ENCODE data around the gene SYTL3. TPM values are rescaled to one million over a fixed set of nuclear protein-coding genes. Genes with fewer than 3 reads are reported as not detected.

SYTL3 gene
- total RNA-seq, 1 experiment from 2014 or later: 0.09 TPM

- Mint-ChIP-seq H3K9me3 (no peaks in the 10 kb centered on the region), H3K27ac (peak overlapping the region; percentile 28 to 55 (median 51); a peak in 1 of 7 replicates), H3K27me3 (ENCODE audit: low read depth) (no peaks in the 10 kb centered on the region), H3K36me3 (ENCODE audit: insufficient read depth in 1 of 3, low read depth in 3 of 3) (peaks cover 82 to 99% (median 96%) of the 10 kb centered on the region in 3 experiments), H3K4me1 (peaks cover 4 to 8% of the 10 kb centered on the region in 2 experiments; a peak in 3 of 4 replicates), H3K4me3 (no peak overlapping the region)
- Histone ChIP-seq H3K18ac (ENCODE audit: insufficient read length, low read depth, low read length) (no peak overlapping the region), H4K5ac (ENCODE audit: insufficient read length, low read depth, low read length) (no peak overlapping the region), H3K4me2 (ENCODE audit: insufficient read depth, insufficient read length, low read length) (no peak overlapping the region), H3K79me1 (ENCODE audit: insufficient read depth, low read depth, low read length, poor library complexity, severe bottlenecking) (peaks cover 18% of the 10 kb centered on the region), H4K8ac (replicated peaks; ENCODE audit: insufficient read length, low read depth, low read length) (no peak overlapping the region), H3K23me2 (ENCODE audit: insufficient read length, low read depth, low read length, poor library complexity, severe bottlenecking) (no peaks in the 10 kb centered on the region), H2BK5ac (ENCODE audit: insufficient read length, low read length) (no peak overlapping the region), H3K9me3 (ENCODE audit: control insufficient read depth, low read depth, low read length) (no peaks in the 10 kb centered on the region), H2AK5ac (ENCODE audit: insufficient read length, low read length) (no peak overlapping the region), H3K9ac (ENCODE audit: extremely low read depth, insufficient read length, low read length) (no peak overlapping the region), H3K56ac (ENCODE audit: insufficient read length, low read depth, low read length) (no peak overlapping the region), H3T11ph (ENCODE audit: low read length) (no peak overlapping the region), H3K14ac (ENCODE audit: insufficient read depth, low read length) (no peak overlapping the region), H3K27me3 (ENCODE audit: insufficient read depth, low read length) (no peaks in the 10 kb centered on the region), H3K23ac (ENCODE audit: insufficient read length, low read depth, low read length) (no peak overlapping the region), H3K79me2 (ENCODE audit: insufficient read depth, low read length) (peaks cover 3% of the 10 kb centered on the region; the same call in 1 of the 2 replicates), H2BK12ac (ENCODE audit: insufficient read length, low read depth, low read length) (no peak overlapping the region), H2AFZ (ENCODE audit: low read length) (no peak overlapping the region), H2BK120ac (ENCODE audit: low read depth, low read length, poor library complexity, severe bottlenecking) (no peak overlapping the region), H3K27ac (ENCODE audit: insufficient read length, low read depth, low read length) (no peak overlapping the region), H2BK20ac (ENCODE audit: low read depth, low read length, poor library complexity, severe bottlenecking) (no peak overlapping the region), H4K20me1 (ENCODE audit: control insufficient read depth, insufficient read depth, insufficient read length) (no peaks in the 10 kb centered on the region), H3K4me1 (ENCODE audit: insufficient read depth, low read length) (no peaks in the 10 kb centered on the region), H2BK15ac (ENCODE audit: low read depth, low read length) (no peak overlapping the region), H3K4ac (ENCODE audit: low read depth, low read length) (no peak overlapping the region), H4K91ac (ENCODE audit: insufficient read length, low read depth, low read length) (no peak overlapping the region)
- TF ChIP-seq CTCF (conservative IDR thresholded peaks at IDR 0.05): no peak
- no peak for DNase-seq
- WGBS (ENCODE audit: extremely low coverage, insufficient read length, low lambda C conversion rate): no CpG with 5 or more reads among the region's 12 CpGs
These were observed 135.2 kb downstream of the SYTL3 start for GRCh38 chr6:158785036-158785435.

Data from H9 (cell line).